ENCODE results near the gene DCT. TPM values are rescaled to one million over a fixed set of nuclear protein-coding genes. Genes with fewer than 3 reads are reported as not detected.

DCT gene
- total and polyA plus RNA-seq, 2 of the 8 experiments (the other 6 are each of a cell fraction or from before 2014, with no cell fraction given): 0.02 TPM; not detected in 1

DNA sequence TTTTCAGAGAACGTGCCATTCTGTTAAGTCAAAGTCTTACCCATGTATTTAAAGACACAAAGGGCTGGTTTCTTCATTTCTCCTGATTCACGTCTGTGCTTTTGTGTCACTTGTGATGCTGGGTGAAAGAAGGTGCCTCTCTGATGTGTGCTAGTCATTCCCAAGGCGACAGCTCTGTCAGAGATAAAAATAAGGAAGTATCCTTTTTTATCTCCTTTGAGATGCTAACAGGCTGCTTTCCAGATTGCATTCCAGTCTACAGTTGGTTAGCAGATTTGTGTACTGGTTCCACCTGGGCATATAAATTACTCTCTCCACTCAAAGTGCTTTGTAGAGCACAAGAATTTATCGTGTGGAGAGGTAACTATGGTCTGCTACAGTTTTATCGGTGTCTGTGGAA lies 33.5 kb upstream of the DCT start:
- H3K4me2 ChIP-seq (ENCODE audit: insufficient read depth in 1 of 2, low read depth in 2 of 2, low read length in 2 of 2): no peak overlapping the region
- 0 out of 7 replicates have a peak, but pooled peaks cover 0 to 2% (median 0%) of the 10 kb centered on the region in 4 experiments for H3K4me1 ChIP-seq (replicated peaks in 1 of 4; ENCODE audit: control insufficient read depth in 3 of 4, insufficient read depth in 4 of 4, low read length in 3 of 4)
- 0 out of 4 replicates have a peak, but pooled peaks cover 0 to under 1% of the 10 kb centered on the region in 2 experiments for H3K9me3 ChIP-seq (ENCODE audit: insufficient read depth in 2 of 2, low read depth in 1 of 2, low read length in 1 of 2)
- ChIA-PET POLR2A (ENCODE audit: partially characterized antibody) (no interaction called here), CTCF (ENCODE audit: partially characterized antibody) (no interaction called here)
- H4K5ac ChIP-seq (ENCODE audit: insufficient read length, low read depth, low read length): no peak overlapping the region
- no peak overlapping the region for H2BK120ac ChIP-seq (replicated peaks; ENCODE audit: low read depth, low read length)
- TF ChIP-seq GABPA (IDR thresholded peaks at IDR 0.05; ENCODE audit: borderline replicate concordance, insufficient read depth, low read length) (no peak), EGR1 (IDR thresholded peaks at IDR 0.05; ENCODE audit: borderline replicate concordance, low read depth, low read length) (no peak), SP4 (IDR thresholded peaks at IDR 0.05; ENCODE audit: low read length) (no peak), SAP30 (IDR thresholded peaks at IDR 0.05; ENCODE audit: insufficient read depth, insufficient replicate concordance, low read length) (no peak), CHD1 (IDR thresholded peaks at IDR 0.05; ENCODE audit: low read depth, low read length) (no peak), RNF2 (IDR thresholded peaks at IDR 0.05; ENCODE audit: borderline replicate concordance, low read depth, low read length, missing control alignments, poor library complexity, severe bottlenecking) (no peak), POLR2A (IDR thresholded peaks at IDR 0.05; ENCODE audit: control extremely low read depth in 1 of 2, low read depth in 2 of 2, low read length in 2 of 2) (no peak), NRF1 (IDR thresholded peaks at IDR 0.05; ENCODE audit: low read depth, low read length) (no peak), POLR2AphosphoS5 (IDR thresholded peaks at IDR 0.05; ENCODE audit: low read depth, low read length) (no peak), RXRA (IDR thresholded peaks at IDR 0.05; ENCODE audit: insufficient read depth, low read depth, low read length) (no peak), SP2 (IDR thresholded peaks at IDR 0.05; ENCODE audit: low read length) (no peak)
- no peak overlapping the region for H3K56ac ChIP-seq (replicated peaks; ENCODE audit: insufficient read length, low read depth, low read length)
- FAIRE-seq (no peak), DNase-seq (ENCODE audit: low read depth in 1 of 2, low spot score in 2 of 2) (no peak)
- H3K18ac ChIP-seq (ENCODE audit: extremely low read depth, low read length): no peak overlapping the region
- H4K8ac ChIP-seq (ENCODE audit: extremely low read depth, insufficient read depth, low read length): no peak overlapping the region
- no peaks in the 10 kb centered on the region for H3K79me1 ChIP-seq (ENCODE audit: low read depth, low read length)
- H2BK15ac ChIP-seq (ENCODE audit: low read length): no peak overlapping the region
- H4K20me1 ChIP-seq (replicated peaks in 1 of 2; ENCODE audit: control insufficient read depth in 1 of 2, insufficient read depth in 2 of 2, low read length in 2 of 2): no peaks in the 10 kb centered on the region
- H3K23me2 ChIP-seq (ENCODE audit: low read depth, low read length): no peaks in the 10 kb centered on the region
- 79% methylated on average over 5 of the region's 5 CpGs; no CpG with 5 or more reads in 1 of the 2 experiments for WGBS, 2 experiments (ENCODE audit: extremely low coverage in 1 of 2, insufficient coverage in 1 of 2, insufficient read length in 1 of 2, insufficient replicate concordance in 2 of 2, low coverage in 1 of 2, low lambda C conversion rate in 2 of 2, missing lambda C conversion rate in 1 of 2)
- H3K23ac ChIP-seq (ENCODE audit: insufficient read length): no peak overlapping the region
- no peaks in the 10 kb centered on the region for H3K36me3 ChIP-seq (ENCODE audit: control insufficient read depth in 2 of 4, insufficient read depth in 4 of 4, low read length in 3 of 4)
- no peak overlapping the region for H3K4me3 ChIP-seq (ENCODE audit: extremely low read depth in 1 of 4, insufficient read depth in 2 of 4, low read depth in 3 of 4, low read length in 4 of 4)
- H3K14ac ChIP-seq (ENCODE audit: insufficient read length): no peak overlapping the region
- no peak overlapping the region for H2BK20ac ChIP-seq (ENCODE audit: low read length)
- H2AFZ ChIP-seq (ENCODE audit: low read length): no peak overlapping the region
- H2BK5ac ChIP-seq (ENCODE audit: low read depth, low read length): no peak overlapping the region
- no peak overlapping the region for H3K4ac ChIP-seq (replicated peaks; ENCODE audit: insufficient read length, low read depth, low read length)
- H3K9ac ChIP-seq (replicated peaks in 1 of 4; ENCODE audit: extremely low read depth in 1 of 4, low read depth in 3 of 4, low read length in 3 of 4): no peak overlapping the region
- H3K27ac ChIP-seq (ENCODE audit: low read depth, low read length): no peak overlapping the region
- no peak overlapping the region for H2BK12ac ChIP-seq (ENCODE audit: low read depth, low read length)
- no peak overlapping the region for H2AK5ac ChIP-seq (ENCODE audit: low read depth, low read length)
- H4K91ac ChIP-seq (replicated peaks; ENCODE audit: insufficient read length, low read length): no peak overlapping the region
- H3K79me2 ChIP-seq (ENCODE audit: control insufficient read depth in 1 of 2, insufficient read depth in 2 of 2, low read length in 2 of 2): no peaks in the 10 kb centered on the region
- no peaks in the 10 kb centered on the region for H3K27me3 ChIP-seq (replicated peaks in 1 of 4; ENCODE audit: control insufficient read depth in 3 of 4, extremely low read depth in 1 of 4, insufficient read depth in 3 of 4, low read length in 3 of 4)

Measured in H1 (cell line).